Gastrocnemius medialis (tissue), 4 donors: ENCODE measurements around the gene NHERF1. TPM values are rescaled to one million over a fixed set of nuclear protein-coding genes. Genes with fewer than 3 reads are reported as not detected.
A peak's percentile ranks its signal among the peaks of the same experiment; 100 is the strongest.

ENCODE experiments used
- ATAC-seq, 2 donors: fragments of 150-250 bp; one replicate each; pipeline ENCODE4 v1.9.1; 2016
- DNase-seq, 2 donors: peaks; one replicate each; pipeline ENCODE4 v3.0.0-alpha.2; 2019
- H3K27ac ChIP-seq, 4 donors: fragments of 200-600 bp; sonication (generic); 1 replicate in 1 of 4; 2 replicates in 3 of 4; pipeline ENCODE4 v1.5.1; 2016 to 2018; ENCODE audit warnings: mild to moderate bottlenecking in 2 of 4, moderate library complexity in 1 of 4
- H3K27me3 ChIP-seq, 3 donors: fragments of 200-600 bp; sonication (generic) in 2 of 3; 1 replicate in 1 of 3; 2 replicates in 2 of 3; pipeline versions ENCODE4 v1.5.1 to v1.6.0; 2016 to 2019; ENCODE audit warnings: mild to moderate bottlenecking in 1 of 3, moderate library complexity in 1 of 3
- H3K36me3 ChIP-seq, 2 donors: fragments of 200-600 bp; sonication (generic) in 1 of 2; one replicate each; pipeline ENCODE4 v1.5.1; 2017 to 2018
- H3K4me1 ChIP-seq, 2 donors: fragments of 200-600 bp; sonication (generic) in 1 of 2; one replicate each; pipeline ENCODE4 v1.5.1; 2016 to 2017; ENCODE audit warnings: mild to moderate bottlenecking in 2 of 2
- H3K4me3 ChIP-seq, 4 donors: fragments of 200-600 bp; sonication (generic) in 3 of 4; 1 replicate in 1 of 4; 2 replicates in 3 of 4; pipeline ENCODE4 v1.5.1; 2016 to 2019; ENCODE audit warnings: mild to moderate bottlenecking in 2 of 4
- H3K9me3 ChIP-seq, 3 donors: fragments of 200-600 bp; sonication (generic) in 2 of 3; 1 replicate in 1 of 3; 2 replicates in 2 of 3; pipeline ENCODE4 v1.5.1; 2016 to 2019
- POLR2A ChIP-seq, 2 donors: fragments of 450-650 bp; IDR thresholded peaks; one replicate each; pipeline ENCODE4 v1.6.1; 2017; ENCODE audit warnings: antibody characterized with exemption in 2 of 2, mild to moderate bottlenecking in 2 of 2, moderate library complexity in 2 of 2
- in situ Hi-C, 4 donors: fragments of 200-750 bp; cut with MboI; loops; one replicate each; pipeline versions ENCODE4 v1.15.0 to v1.8.0; 2017; ENCODE audit warnings: low sequenced_read_pairs in 4 of 4
- intact Hi-C: fragments of 100-400 bp; cut with DNase I; formaldehyde crosslinking; loops from one replicate; pipeline ENCODE4 v1.15.1; 2023; ENCODE audit warnings: low total_unique reads
- total RNA-seq, 4 donors: library from RNA; depleted of rRNA; stranded (reverse); fragments of >200 nt; gene quantifications; one replicate each; pipeline versions ENCODE4 v1.1.0 to v1.2.3, GENCODE V29; 2016
- TF ChIP-seq, protein P1 (sequence below), 5 experiments: fragments of 450-650 bp in 3 of 5; fragments of 200-600 bp in 2 of 5; sonication (generic) in 2 of 5; IDR thresholded peaks in 4 of 5; conservative IDR thresholded peaks in 1 of 5; 1 replicate in 4 of 5; 2 replicates in 1 of 5; pipeline ENCODE4 v1.5.1; 2016 to 2019; ENCODE audit warnings: antibody characterized with exemption in 5 of 5, mild to moderate bottlenecking in 3 of 5, moderate library complexity in 3 of 5

The NHERF1 gene
- total RNA-seq, 4 donors from 2014 or later = 3.8 to 5.6 (median 5.5) TPM

DNA sequence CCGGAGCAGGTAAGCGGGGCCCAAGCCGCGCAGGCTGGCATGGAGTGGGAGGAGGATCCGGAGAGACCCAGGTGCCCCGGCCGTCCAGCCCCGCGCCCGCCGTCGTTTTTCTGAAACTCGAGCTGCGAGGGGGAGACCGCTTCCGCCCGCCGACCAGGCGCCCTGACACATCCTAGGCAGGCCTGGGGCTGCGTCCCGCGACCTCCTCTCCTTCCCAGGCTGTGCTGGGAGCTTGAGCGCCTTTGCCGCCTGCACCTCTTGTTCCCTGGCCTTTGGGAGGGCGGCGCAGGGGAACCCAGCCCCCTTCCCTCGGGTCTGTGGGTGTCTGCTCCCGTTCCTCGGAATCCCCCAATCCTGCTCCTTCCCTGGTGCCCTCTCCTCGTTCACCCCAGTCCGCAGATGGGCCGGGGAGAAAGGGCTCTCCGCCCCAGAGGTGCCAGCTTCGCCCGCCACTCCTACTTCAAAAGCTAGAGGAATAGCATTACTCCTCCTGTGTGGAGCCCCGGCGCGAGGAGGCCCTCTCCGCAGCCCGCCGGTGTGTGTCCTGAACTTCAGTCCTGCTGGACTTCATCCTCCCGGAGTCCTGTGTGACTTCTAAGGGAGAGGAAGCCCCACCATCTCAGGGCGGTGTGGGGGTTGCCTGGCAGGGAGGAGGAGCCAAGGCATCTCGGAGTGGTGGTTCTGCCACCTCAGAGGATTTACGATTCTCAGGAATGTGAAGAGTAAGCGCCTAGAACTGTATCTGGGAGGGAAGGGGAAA, 1.0 kb downstream of the NHERF1 start:
- Histone ChIP-seq H3K27me3 (peaks cover 0 to 4% (median 0%) of the 10 kb centered on the region in 3 donors), H3K27ac (peak overlapping the region in 3 of 4 donors; percentile 71 to 83 (median 75)), H3K4me3 (peak overlapping the region; percentile 74 to 99 (median 80)), H3K9me3 (no peaks in the 10 kb centered on the region), H3K36me3 (no peaks in the 10 kb centered on the region), H3K4me1 (peaks cover 11 to 14% of the 10 kb centered on the region in 2 donors)
- TF ChIP-seq POLR2A (IDR thresholded peaks at IDR 0.05) = no peak
- TF ChIP-seq, protein P1, sequence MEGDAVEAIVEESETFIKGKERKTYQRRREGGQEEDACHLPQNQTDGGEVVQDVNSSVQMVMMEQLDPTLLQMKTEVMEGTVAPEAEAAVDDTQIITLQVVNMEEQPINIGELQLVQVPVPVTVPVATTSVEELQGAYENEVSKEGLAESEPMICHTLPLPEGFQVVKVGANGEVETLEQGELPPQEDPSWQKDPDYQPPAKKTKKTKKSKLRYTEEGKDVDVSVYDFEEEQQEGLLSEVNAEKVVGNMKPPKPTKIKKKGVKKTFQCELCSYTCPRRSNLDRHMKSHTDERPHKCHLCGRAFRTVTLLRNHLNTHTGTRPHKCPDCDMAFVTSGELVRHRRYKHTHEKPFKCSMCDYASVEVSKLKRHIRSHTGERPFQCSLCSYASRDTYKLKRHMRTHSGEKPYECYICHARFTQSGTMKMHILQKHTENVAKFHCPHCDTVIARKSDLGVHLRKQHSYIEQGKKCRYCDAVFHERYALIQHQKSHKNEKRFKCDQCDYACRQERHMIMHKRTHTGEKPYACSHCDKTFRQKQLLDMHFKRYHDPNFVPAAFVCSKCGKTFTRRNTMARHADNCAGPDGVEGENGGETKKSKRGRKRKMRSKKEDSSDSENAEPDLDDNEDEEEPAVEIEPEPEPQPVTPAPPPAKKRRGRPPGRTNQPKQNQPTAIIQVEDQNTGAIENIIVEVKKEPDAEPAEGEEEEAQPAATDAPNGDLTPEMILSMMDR (IDR thresholded peaks at IDR 0.05 in 4 of 5, conservative IDR thresholded peaks at IDR 0.05 in 1 of 5) = no peak
- DNase-seq (no peak), ATAC-seq (no peak)
- in situ Hi-C loops (loop anchor here in 3 of 4 donors (5.0 to 10.0 kb wide), 2 partner anchors 115 to 123 kb away; partner anchors contain the start of gene FDXR (in 1 of the 3)), intact Hi-C loops (loop anchor here (10.0 kb wide), 2 partner anchors 185 to 205 kb away; partner anchors contain the start of gene CD300H)

DNA sequence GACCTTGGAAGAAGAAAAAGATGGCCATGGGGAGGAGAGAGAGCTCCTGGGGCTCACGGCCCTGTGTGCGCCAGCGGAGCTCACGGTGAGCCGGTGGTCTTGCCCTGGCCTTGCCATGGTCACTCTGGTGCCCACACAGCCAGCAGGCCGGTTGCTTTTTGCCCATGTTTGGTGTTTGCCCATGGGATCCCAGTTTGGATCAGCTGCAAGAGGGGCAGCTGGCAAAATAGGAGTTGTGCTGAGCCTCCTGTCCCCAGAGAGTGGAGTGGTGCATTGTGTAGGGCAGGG, 1.6 kb downstream of the NHERF1 start:
- in situ Hi-C loops (no loop called here), intact Hi-C loops (loop anchor here (10.0 kb wide), 1 partner anchor 185 kb away; the partner anchor contains the start of gene CD300H)
- peak overlapping the region; percentile 15 to 99 (median 80) for H3K4me3 ChIP-seq
- ATAC-seq (no peak), DNase-seq (no peak)
- TF ChIP-seq POLR2A (IDR thresholded peaks at IDR 0.05) = no peak
- TF ChIP-seq, protein P1 (IDR thresholded peaks at IDR 0.05 in 4 of 5, conservative IDR thresholded peaks at IDR 0.05 in 1 of 5) = no peak
- peak overlapping the region in 2 of 4 donors; percentile 27 to 71 for H3K27ac ChIP-seq
- no peaks in the 10 kb centered on the region for H3K9me3 ChIP-seq
- H3K4me1 ChIP-seq = peaks cover 7 to 11% of the 10 kb centered on the region in 2 donors
- H3K36me3 ChIP-seq = no peaks in the 10 kb centered on the region
- peaks cover 0 to 4% (median 0%) of the 10 kb centered on the region in 3 donors for H3K27me3 ChIP-seq

DNA sequence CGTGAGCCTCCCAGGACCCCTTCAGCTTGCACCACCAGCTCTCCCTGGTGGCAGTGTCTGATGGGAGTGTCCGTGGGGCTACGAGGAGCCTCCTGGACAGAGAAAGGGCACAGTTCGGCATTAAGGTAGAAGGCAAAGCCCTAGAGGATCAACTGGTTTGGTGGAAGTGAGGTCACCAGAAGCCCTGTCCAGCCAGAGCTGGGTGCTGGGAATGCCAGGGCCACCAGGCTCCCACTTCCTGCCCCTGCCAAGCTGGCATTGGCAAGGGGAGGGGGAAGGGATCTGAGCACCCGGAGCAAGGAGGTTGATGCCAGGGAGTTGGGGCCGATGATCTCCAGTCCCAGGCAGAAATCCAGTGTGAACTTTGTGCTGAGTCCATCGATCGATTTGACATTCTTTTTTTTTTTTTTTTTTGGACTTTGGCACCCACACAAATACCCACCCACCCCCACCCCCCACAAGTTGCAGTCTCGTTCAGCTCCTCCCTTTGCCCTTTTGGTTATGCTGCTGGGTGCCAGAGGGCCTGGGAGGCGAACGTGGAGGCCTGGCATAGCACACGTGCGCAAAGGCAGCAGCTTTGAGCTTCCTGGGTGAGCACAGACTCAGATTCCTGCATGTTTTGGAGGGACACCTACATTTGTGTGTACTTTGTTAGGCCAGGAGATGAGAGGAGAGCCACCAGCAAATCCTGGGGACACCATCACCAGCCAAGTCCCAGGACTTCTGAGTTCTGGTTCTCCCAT, 2.1 kb downstream of the NHERF1 start:
- Histone ChIP-seq H3K36me3 (no peaks in the 10 kb centered on the region), H3K27ac (peak overlapping the region in 2 of 4 donors; percentile 27 to 71), H3K4me1 (peaks cover 6 to 10% of the 10 kb centered on the region in 2 donors), H3K27me3 (peaks cover 0 to 4% (median 0%) of the 10 kb centered on the region in 3 donors), H3K9me3 (no peaks in the 10 kb centered on the region), H3K4me3 (peak overlapping the region; percentile 15 to 99 (median 80))
- DNase-seq (no peak), ATAC-seq (no peak)
- intact Hi-C loops = loop anchor here (10.0 kb wide), 1 partner anchor 186 kb away; the partner anchor contains the start of gene CD300H
- TF ChIP-seq, protein P1 (IDR thresholded peaks at IDR 0.05 in 4 of 5, conservative IDR thresholded peaks at IDR 0.05 in 1 of 5) = no peak
- TF ChIP-seq POLR2A (IDR thresholded peaks at IDR 0.05) = no peak
- in situ Hi-C loops = no loop called here

DNA sequence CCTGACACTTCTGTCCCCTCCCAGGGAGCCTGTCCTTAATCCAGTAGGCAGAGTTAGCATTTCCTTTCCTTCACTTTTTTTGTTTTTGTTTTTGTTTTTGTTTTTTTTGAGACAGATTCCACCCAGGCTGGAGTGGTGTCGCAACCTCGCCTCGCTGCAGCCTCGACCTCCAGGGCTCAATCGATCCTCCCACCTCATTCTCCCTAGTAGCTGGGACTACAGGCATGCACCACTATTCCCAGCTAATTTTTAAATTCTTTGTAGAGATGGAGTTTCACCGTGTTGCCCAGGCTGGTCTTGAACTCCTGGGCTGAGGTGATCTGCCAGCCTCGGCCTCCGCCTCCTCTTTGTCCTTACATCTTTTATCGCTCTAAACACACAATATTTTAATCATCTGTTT, 4.0 kb downstream of the NHERF1 start:
- no peak for ATAC-seq
- Histone ChIP-seq H3K27me3 (peaks cover 0 to 4% (median 0%) of the 10 kb centered on the region in 3 donors), H3K4me1 (peaks cover 6 to 10% of the 10 kb centered on the region in 2 donors), H3K9me3 (no peaks in the 10 kb centered on the region), H3K27ac (no peak overlapping the region), H3K4me3 (no peak overlapping the region), H3K36me3 (no peaks in the 10 kb centered on the region)
- TF ChIP-seq, protein P1 (IDR thresholded peaks at IDR 0.05 in 4 of 5, conservative IDR thresholded peaks at IDR 0.05 in 1 of 5) = no peak
- no peak for TF ChIP-seq POLR2A (IDR thresholded peaks at IDR 0.05)
- in situ Hi-C loops = no loop called here
- intact Hi-C loops = loop anchor here (10.0 kb wide), 1 partner anchor 188 kb away; the partner anchor contains the start of gene CD300H
- DNase-seq = no peak
